Bladder microvascular endothelial cell (primary cell): ENCODE measurements around the gene NAV1. TPM values are rescaled to one million over a fixed set of nuclear protein-coding genes. Genes with fewer than 3 reads are reported as not detected.

Source experiments
- total RNA-seq: library from RNA; depleted of rRNA; stranded (reverse); fragments of >200 nt; gene quantifications from 2 replicates; pipeline ENCODE4 v1.2.3, GENCODE V29; 2014

The NAV1 gene
- 12.0 and 18.1 TPM in 2 replicates for total RNA-seq

GRCh38 chr1:201538612-201539551 is at the start of gene NAV1:
NAV1 (plus strand) TSS chr1:201539127; CDS start chr1:201622885, 83,758 bp downstream.

GRCh38 chr1:201506557-201507359 is 32.2 kb upstream of the NAV1 start, which contains the start of gene CSRP1:
CSRP1 (minus strand) TSS chr1:201507123; CDS start chr1:201496303, 10,820 bp downstream.

Other genes starting within 250 kb of the NAV1 start
- gene TNNT2, start 161.4 kb upstream of the NAV1 start, total RNA-seq, result not detected in 2 replicates
- 0.16 TPM in 1 of 2 replicates, not detected in the other for gene LAD1, start 139.8 kb upstream of the NAV1 start, total RNA-seq
- under 0.01 TPM in 1 of 2 replicates, not detected in the other for gene TNNI1, start 117.4 kb upstream of the NAV1 start, total RNA-seq
- 31.6 and 56.5 TPM in 2 replicates for gene PHLDA3, start 69.9 kb upstream of the NAV1 start, total RNA-seq
- 224 and 449 TPM in 2 replicates for gene CSRP1, start 32.0 kb upstream of the NAV1 start, total RNA-seq